ENCODE measurements around the gene REG4. TPM values are rescaled to one million over a fixed set of nuclear protein-coding genes. Genes with fewer than 3 reads are reported as not detected.

REG4 gene
- total RNA-seq, 1 experiment from 2014 or later: not detected

DNA sequence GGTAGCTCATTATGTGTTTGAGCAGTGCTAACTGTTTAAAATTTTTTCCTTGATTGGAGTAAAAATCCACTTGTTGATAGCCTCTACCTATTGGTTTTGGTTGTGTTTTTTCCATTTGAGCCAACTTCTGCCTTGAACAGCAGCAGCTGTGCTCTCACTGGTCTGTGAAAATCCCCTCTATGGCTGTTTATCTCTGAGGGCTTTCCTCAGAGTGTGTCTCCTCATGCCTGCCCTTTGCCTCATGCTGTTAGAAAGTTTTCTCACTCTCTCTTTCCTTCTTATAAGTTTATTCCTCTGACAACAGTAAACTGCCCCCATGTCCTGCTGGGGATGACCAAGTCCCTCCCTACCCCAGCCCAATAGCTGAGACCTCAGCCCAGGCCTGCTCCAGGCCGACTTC is 14.1 kb downstream of the REG4 start:
- intact Hi-C loops (cut with micrococcal nuclease): no loop called here
- ChIA-PET RAD21 (ENCODE audit: low non-redundant PET in 1 of 2, low total read pairs in 2 of 2, uncharacterized antibody in 2 of 2, unreplicated experiment in 2 of 2) (no interaction called here), CTCF (interaction anchor here (1.0 kb wide), 1 partner anchor 12 kb away, joined by 4 read pairs; no protein-coding TSS in a partner anchor), POLR2A (no interaction called here)
- Histone ChIP-seq H2AFZ (ENCODE audit: low read depth, low read length, poor library complexity, severe bottlenecking) (no peak overlapping the region), H3K9me2 (ENCODE audit: insufficient read depth) (no peaks in the 10 kb centered on the region), H4K20me1 (ENCODE audit: insufficient read depth) (no peaks in the 10 kb centered on the region), H3K4me3 (replicated peaks in 1 of 2; ENCODE audit: low read depth in 1 of 2, low read length in 2 of 2) (no peak overlapping the region), H3K27me3 (ENCODE audit: insufficient read depth, low read length) (no peaks in the 10 kb centered on the region), H3K9ac (ENCODE audit: low read length) (no peak overlapping the region), H3K79me2 (ENCODE audit: insufficient read depth, low read length) (no peaks in the 10 kb centered on the region), H3K36me3 (ENCODE audit: control insufficient read depth in 1 of 2, insufficient read depth in 2 of 2, low read length in 2 of 2) (no peaks in the 10 kb centered on the region), H3K4me2 (ENCODE audit: low read length) (no peak overlapping the region), H3K4me1 (ENCODE audit: control insufficient read depth in 1 of 2, insufficient read depth in 2 of 2, low read length in 2 of 2) (no peaks in the 10 kb centered on the region), H3K9me3 (ENCODE audit: control insufficient read depth in 1 of 2, insufficient read depth in 1 of 2, low read depth in 1 of 2, low read length in 2 of 2) (no peaks in the 10 kb centered on the region), H3K27ac (ENCODE audit: low read depth, low read length) (no peak overlapping the region)
- TF ChIP-seq TCF7L2 (IDR thresholded peaks at IDR 0.05; ENCODE audit: borderline replicate concordance, extremely low read depth, insufficient read depth, insufficient read length) (no peak), SRF (IDR thresholded peaks at IDR 0.05; ENCODE audit: low read depth) (no peak), ZFX (IDR thresholded peaks at IDR 0.05) (no peak), RAD21 (IDR thresholded peaks at IDR 0.05; ENCODE audit: low read depth) (no peak), EZH2 (IDR thresholded peaks at IDR 0.05) (no peak), CEBPB (IDR thresholded peaks at IDR 0.05; ENCODE audit: low read depth) (no peak), FOSL1 (IDR thresholded peaks at IDR 0.05; ENCODE audit: low read depth) (no peak), EZH2phosphoT487 (IDR thresholded peaks at IDR 0.05; ENCODE audit: borderline replicate concordance) (no peak), POLR2AphosphoS5 (IDR thresholded peaks at IDR 0.05; ENCODE audit: low read depth, low read length) (no peak), SP1 (IDR thresholded peaks at IDR 0.05; ENCODE audit: low read depth) (no peak), CBX3 (IDR thresholded peaks at IDR 0.05; ENCODE audit: low read depth) (no peak), ZNF274 (IDR thresholded peaks at IDR 0.05; ENCODE audit: low read depth, low read length) (no peak), JUND (IDR thresholded peaks at IDR 0.05) (no peak), EGR1 (IDR thresholded peaks at IDR 0.05; ENCODE audit: low read depth) (no peak), POLR2A (IDR thresholded peaks at IDR 0.05; ENCODE audit: borderline replicate concordance, extremely low read depth, insufficient read depth, insufficient read length) (no peak), ELF1 (IDR thresholded peaks at IDR 0.05; ENCODE audit: borderline replicate concordance, low read depth) (no peak)
- TF ChIP-seq, protein P1, sequence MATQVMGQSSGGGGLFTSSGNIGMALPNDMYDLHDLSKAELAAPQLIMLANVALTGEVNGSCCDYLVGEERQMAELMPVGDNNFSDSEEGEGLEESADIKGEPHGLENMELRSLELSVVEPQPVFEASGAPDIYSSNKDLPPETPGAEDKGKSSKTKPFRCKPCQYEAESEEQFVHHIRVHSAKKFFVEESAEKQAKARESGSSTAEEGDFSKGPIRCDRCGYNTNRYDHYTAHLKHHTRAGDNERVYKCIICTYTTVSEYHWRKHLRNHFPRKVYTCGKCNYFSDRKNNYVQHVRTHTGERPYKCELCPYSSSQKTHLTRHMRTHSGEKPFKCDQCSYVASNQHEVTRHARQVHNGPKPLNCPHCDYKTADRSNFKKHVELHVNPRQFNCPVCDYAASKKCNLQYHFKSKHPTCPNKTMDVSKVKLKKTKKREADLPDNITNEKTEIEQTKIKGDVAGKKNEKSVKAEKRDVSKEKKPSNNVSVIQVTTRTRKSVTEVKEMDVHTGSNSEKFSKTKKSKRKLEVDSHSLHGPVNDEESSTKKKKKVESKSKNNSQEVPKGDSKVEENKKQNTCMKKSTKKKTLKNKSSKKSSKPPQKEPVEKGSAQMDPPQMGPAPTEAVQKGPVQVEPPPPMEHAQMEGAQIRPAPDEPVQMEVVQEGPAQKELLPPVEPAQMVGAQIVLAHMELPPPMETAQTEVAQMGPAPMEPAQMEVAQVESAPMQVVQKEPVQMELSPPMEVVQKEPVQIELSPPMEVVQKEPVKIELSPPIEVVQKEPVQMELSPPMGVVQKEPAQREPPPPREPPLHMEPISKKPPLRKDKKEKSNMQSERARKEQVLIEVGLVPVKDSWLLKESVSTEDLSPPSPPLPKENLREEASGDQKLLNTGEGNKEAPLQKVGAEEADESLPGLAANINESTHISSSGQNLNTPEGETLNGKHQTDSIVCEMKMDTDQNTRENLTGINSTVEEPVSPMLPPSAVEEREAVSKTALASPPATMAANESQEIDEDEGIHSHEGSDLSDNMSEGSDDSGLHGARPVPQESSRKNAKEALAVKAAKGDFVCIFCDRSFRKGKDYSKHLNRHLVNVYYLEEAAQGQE (IDR thresholded peaks at IDR 0.05; ENCODE audit: low read depth): no peak
- TF ChIP-seq, protein P2, sequence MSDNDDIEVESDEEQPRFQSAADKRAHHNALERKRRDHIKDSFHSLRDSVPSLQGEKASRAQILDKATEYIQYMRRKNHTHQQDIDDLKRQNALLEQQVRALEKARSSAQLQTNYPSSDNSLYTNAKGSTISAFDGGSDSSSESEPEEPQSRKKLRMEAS (IDR thresholded peaks at IDR 0.05): no peak
- TF ChIP-seq, protein P3, sequence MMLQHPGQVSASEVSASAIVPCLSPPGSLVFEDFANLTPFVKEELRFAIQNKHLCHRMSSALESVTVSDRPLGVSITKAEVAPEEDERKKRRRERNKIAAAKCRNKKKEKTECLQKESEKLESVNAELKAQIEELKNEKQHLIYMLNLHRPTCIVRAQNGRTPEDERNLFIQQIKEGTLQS (IDR thresholded peaks at IDR 0.05): no peak
- BruUV-seq (replicated peaks): no TSS peak
- no peak for DNase-seq (ENCODE audit: low read depth, low spot score)
- ATAC-seq: no peak

All from HCT116 (cell line).